Astrocyte of the cerebellum (primary cell): ENCODE data around the gene ZNF609.
"Not testable (repeated sequence)": the region's sequence is repeated elsewhere in the genome, so short reads cannot be mapped to it uniquely, and the experiment has no call there.

ENCODE experiments used
- DNase-seq: peaks from one replicate; pipeline ENCODE4 v3.0.0-alpha.2; 2011; ENCODE audit warnings: low read depth
- H3K4me3 ChIP-seq: 2 replicates; pipeline ENCODE4 v1.5.1; 2011; ENCODE audit warnings: mild to moderate bottlenecking, low read depth, low read length, moderate library complexity
- CTCF ChIP-seq: IDR thresholded peaks from 2 replicates; pipeline ENCODE4 v1.5.1; 2012; ENCODE audit warnings: low read length, low read depth, moderate library complexity, mild to moderate bottlenecking; ENCODE audit errors: missing control alignments
- in situ Hi-C: cut with HindIII; loops from 2 replicates; pipeline ENCODE4 v1.10.0; 2017; ENCODE audit warnings: low sequenced_read_pairs

The ZNF609 gene

GRCh38 chr15:64582202-64582601 is 121.8 kb downstream of the ZNF609 start:
- in situ Hi-C loops, result no loop called here
- TF ChIP-seq CTCF, result no peak
- DNase-seq, result no peak
- H3K4me3 ChIP-seq, result no peak overlapping the region

- H3K4me3 ChIP-seq, result no peak overlapping the region
- in situ Hi-C loops, result no loop called here
- no peak for TF ChIP-seq CTCF
- no peak for DNase-seq
Measured at GRCh38 chr15:64583519-64583918, 123.1 kb downstream of the ZNF609 start.

- H3K4me3 ChIP-seq, result no peak overlapping the region
- DNase-seq, result no peak
- TF ChIP-seq CTCF, result no peak
- in situ Hi-C loops, result no loop called here
Measured at GRCh38 chr15:64583983-64584382, 123.6 kb downstream of the ZNF609 start.

- no peak overlapping the region for H3K4me3 ChIP-seq
- no peak for DNase-seq
- no peak for TF ChIP-seq CTCF
- in situ Hi-C loops, result no loop called here
Measured at GRCh38 chr15:64586259-64586870, 126.0 kb downstream of the ZNF609 start.

GRCh38 chr15:64586984-64587383 is 126.6 kb downstream of the ZNF609 start:
- DNase-seq, result no peak
- TF ChIP-seq CTCF, result no peak
- no peak overlapping the region for H3K4me3 ChIP-seq
- in situ Hi-C loops, result no loop called here

- in situ Hi-C loops, result no loop called here
- H3K4me3 ChIP-seq, result no peak overlapping the region
- TF ChIP-seq CTCF, result no peak
- no peak for DNase-seq
Measured at GRCh38 chr15:64589435-64590084, 129.2 kb downstream of the ZNF609 start.

- H3K4me3 ChIP-seq, DNase-seq, in situ Hi-C loops: not testable (repeated sequence)
Measured at GRCh38 chr15:64592845-64593244, 132.5 kb downstream of the ZNF609 start.
